DMS 273 (cell line): ENCODE measurements around the gene ATXN7L2.
"Not testable (repeated sequence)": the region's sequence is repeated elsewhere in the genome, so short reads cannot be mapped to it uniquely, and the experiment has no call there.

Experiments used
- DNase-seq: peaks from one replicate; lab custom pipeline; 2025; ENCODE audit not compliant: unreplicated experiment; lab: John Stamatoyannopoulos, UW

Gene ATXN7L2

DNA sequence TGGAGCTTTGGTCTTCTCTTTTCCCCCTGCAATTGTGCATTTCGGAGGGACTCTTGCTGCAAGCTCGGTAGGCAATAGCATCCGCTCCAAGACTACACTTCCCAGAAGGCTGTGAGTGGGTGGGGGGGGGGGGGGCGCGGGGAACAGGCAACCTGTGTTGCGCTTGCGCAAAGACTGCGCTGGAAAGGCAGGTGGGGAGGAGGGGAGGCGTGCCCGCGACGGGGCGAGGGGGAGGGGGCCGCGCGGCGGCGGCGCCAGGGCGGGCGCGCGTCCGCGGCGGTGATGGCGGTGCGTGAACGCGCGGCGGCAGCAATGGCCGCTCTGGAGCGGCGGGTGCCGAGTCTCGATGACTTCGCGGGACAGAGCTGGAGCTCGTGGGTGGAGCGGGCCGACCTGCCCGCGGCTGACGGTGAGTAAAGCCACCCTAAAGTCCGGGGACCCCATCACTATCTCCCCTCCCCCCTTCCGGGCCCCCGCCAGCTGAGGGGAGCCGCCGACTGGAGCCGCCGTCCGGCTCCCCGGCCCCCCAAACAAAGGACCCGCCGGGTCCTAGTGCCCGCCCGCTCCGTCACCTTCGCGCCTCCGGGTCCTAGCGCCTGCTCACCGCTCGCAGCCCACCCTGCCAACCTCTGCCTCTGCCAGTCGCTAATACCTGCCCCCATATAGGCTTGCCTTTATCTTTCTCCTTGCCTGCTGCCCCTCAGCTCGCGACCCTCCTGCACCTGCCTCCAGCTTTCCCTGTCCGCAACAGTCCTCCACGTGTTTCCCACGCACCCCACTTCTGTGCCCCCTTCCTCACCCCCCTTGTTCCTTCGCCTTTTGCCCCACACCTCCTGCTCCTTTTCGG is at the start of gene ATXN7L2:
Gene ATXN7L2, plus strand, starts transcription at position 234 of the 847 bp plus-strand sequence. Its CDS starts 49 bp downstream, at position 283.
- peak; percentile 96 for DNase-seq

GRCh38 chr1:109434484-109434883 is 49.2 kb upstream of the ATXN7L2 start:
- DNase-seq, result no peak

GRCh38 chr1:109438798-109439297 is 44.9 kb upstream of the ATXN7L2 start:
- DNase-seq, result no peak

GRCh38 chr1:109441069-109441468 is 42.6 kb upstream of the ATXN7L2 start:
- DNase-seq, result no peak

- DNase-seq, result no peak
Measured at GRCh38 chr1:109443476-109443875, 40.2 kb upstream of the ATXN7L2 start.

GRCh38 chr1:109444346-109444745 is 39.4 kb upstream of the ATXN7L2 start:
- DNase-seq, result no peak

GRCh38 chr1:109445949-109446695 is 37.6 kb upstream of the ATXN7L2 start:
- DNase-seq, result not testable (repeated sequence)

DNA sequence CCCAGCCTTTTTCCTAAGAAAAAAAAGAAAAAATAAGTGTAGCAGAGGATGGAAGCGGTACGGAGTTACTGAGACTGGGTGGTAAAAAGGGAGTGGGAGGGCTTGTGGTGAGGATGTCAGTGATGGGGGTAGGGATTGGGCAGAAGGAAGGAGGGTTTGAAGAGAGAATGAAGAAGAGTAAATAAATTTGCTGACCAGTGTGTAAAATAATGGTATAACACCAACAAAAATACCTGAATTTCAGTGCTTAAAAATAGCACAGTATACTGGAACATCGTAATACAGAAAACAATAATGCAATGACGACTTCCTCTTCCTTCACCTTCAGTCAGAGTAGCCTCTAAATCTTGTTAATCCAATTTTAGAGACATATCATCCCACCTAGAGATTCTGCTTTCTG is 36.2 kb upstream of the ATXN7L2 start:
- DNase-seq, result no peak

DNA sequence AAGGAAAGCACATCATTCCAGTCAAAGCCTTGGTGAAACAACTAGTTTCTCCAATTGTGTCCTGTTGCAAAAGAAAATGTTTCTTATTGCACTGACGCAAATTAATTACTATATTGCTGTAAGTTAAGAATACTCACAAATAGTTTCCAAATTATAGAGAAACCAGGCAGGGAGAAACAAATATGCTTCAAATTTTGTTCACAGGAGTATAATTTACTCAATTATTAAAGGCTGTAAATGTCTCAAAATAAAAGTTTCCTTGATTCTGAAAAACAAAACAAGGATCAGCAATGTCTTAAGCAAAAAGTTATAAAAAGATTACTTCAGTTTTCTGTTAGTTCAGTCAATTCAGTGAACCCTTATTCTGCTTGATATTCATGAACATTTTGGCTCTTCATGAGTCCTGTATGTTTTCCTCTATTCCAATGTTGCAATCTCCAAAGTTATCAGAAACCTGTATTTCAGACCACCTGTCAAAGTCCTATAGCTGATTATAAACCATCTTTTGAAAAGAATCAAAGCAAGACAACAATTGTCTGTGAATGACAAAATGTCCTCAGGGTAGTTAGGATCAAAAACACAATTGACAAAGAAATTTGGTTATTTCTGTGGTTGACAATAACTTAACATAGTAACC is 29.1 kb upstream of the ATXN7L2 start:
- no peak for DNase-seq

DNA sequence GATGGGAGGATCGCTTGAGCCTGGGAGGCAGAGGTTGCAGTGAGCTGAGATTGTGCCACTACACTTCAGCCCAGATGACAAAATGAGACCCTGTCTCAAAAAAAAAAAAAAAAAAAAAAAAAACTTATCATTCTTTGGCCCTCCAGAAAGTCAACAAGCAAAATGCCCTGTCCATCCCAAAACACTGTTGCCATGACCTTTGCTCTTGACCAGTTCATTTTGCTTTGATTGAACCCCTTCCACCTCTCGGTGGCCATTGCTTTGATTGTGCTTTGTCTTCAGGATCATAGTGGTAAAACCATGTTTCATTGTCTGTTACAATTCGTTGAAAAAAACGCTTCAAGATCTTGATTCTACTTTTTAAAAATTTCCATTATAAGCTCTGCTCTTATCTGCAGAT is 25.9 kb upstream of the ATXN7L2 start:
- DNase-seq, result no peak

DNA sequence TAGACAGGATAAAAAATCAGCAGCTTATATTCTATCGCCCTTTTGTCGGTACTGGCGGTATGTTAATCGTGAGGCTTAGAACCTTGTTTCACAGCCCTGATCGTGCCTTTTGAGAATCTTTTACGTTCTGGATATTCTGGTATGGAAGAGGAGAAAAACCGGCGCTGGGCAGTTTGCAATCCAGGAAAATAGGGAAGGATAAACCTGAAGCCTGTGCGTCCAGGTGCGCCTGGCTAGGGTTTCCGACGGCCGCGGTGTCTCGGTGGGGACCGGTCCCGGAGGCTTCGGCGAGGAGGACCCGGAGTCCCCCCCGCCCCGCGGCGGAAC is 17.6 kb upstream of the ATXN7L2 start:
- peak; percentile 64 for DNase-seq

GRCh38 chr1:109466452-109467300 is 17.0 kb upstream of the ATXN7L2 start, which contains the start of gene SYPL2:
Gene SYPL2, plus strand, starts transcription at chr1:109466546. Its CDS starts 298 bp downstream, at chr1:109466844.
- DNase-seq, result peak; percentile 67

DNA sequence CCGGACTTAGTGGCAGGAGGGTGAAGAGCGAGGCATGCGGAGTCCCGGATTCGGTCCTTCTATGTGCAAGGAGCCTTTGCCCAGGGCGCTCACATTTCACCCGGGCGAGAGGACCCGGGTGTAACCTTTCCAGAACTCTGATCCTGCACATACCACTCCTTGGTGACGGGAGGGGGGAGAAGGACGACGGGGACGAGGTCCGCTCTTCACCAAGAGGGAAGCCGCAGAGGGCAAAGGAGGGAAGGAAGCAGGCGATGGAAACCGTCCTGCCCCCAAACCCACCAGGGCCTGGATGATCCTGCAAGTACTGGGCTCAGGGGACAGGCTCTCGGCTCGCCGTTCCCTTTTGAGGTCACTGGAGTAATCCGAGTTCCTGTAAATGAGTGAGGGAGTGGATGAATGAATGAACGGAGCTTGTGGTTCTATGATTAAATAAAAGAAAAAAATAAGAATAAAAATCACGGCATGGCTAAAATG is 16.4 kb upstream of the ATXN7L2 start:
- no peak for DNase-seq

- DNase-seq, result no peak
Measured at GRCh38 chr1:109468061-109468460, 15.6 kb upstream of the ATXN7L2 start.

GRCh38 chr1:109468903-109469302 is 14.8 kb upstream of the ATXN7L2 start:
- DNase-seq, result no peak

GRCh38 chr1:109470245-109470644 is 13.5 kb upstream of the ATXN7L2 start:
- no peak for DNase-seq

DNA sequence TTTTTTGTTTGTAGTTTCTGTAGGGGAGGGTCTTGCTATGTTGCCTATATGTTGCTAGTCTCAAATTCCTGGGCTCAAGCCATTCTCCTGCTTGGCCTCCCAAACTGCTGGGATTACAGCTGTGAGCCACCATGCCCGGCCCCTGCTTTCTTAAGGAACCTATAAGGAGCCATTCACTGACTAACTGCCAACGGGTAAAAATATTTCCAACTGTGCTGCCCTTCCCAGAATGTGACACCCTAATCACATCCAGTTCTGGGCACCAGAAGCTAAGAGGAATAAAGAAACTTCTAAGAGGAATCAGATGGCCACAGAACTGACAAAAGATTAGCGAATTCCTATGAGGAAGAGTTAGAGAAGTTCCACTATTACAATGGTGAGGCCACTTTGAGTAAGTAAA is 10.9 kb upstream of the ATXN7L2 start:
- DNase-seq, result no peak

GRCh38 chr1:109473284-109474057 is 10.2 kb upstream of the ATXN7L2 start:
- DNase-seq, result not testable (repeated sequence)

GRCh38 chr1:109474697-109475096 is 9.0 kb upstream of the ATXN7L2 start:
- DNase-seq, result no peak

- DNase-seq, result no peak
Measured at GRCh38 chr1:109475261-109475660, 8.4 kb upstream of the ATXN7L2 start.
